Panc1 (cell line): Measurements from ENCODE around the gene FARS2.

ENCODE experiments used
- POLR2AphosphoS5 ChIP-seq: IDR thresholded peaks from 2 replicates; pipeline ENCODE4 v1.6.1; 2012; ENCODE audit warnings: mild to moderate bottlenecking, low read depth, low read length, moderate library complexity
- SIN3A ChIP-seq: IDR thresholded peaks from 2 replicates; pipeline ENCODE4 v1.6.1; 2012; ENCODE audit warnings: low read depth, mild to moderate bottlenecking, low read length, moderate library complexity, borderline replicate concordance; ENCODE audit not compliant: insufficient read depth
- TCF7L2 ChIP-seq: IDR thresholded peaks from 2 replicates; pipeline ENCODE4 v1.6.1; 2011; ENCODE audit warnings: mild to moderate bottlenecking, low read depth, low read length, inconsistent platforms
- TF ChIP-seq, protein P1 (sequence below): fragments of 450-650 bp; IDR thresholded peaks from 2 replicates; pipeline ENCODE4 v1.5.1; 2017; ENCODE audit warnings: mild to moderate bottlenecking
- TF ChIP-seq, protein P2 (sequence below), 2 experiments: IDR thresholded peaks; 2 replicates each; pipeline ENCODE4 v1.6.1; 2011 to 2012; ENCODE audit warnings: low read depth in 2 of 2, control low read depth in 1 of 2, low read length in 1 of 2, mild to moderate bottlenecking in 1 of 2, moderate library complexity in 1 of 2; ENCODE audit not compliant: insufficient read depth in 1 of 2

DNA sequence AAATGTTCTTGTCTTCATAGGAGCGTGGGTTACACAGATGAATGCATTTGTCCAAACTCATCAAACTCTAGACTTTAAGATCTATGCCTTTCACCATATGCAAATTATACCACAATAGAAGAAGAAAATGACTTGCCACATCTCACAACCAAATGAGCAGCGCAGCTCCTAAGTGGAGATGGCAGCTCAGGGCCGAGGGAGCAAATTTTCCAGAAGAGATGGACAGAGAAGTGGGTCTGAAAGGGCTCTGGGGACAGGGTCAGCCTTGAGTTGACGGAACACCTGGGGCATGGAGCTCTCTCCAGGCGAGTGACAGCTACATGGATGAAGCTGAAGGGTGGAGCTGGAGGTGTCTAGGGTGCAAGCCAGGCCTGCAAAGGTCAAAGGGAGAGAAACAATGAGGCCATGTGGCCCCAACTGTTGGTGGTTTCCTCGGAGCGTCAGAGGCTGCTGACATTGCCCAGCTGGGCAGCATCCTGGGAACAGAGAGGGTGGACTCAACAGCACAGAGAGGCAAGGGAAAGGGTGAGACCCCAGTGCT, 517.1 kb downstream of the FARS2 start:
- TF ChIP-seq, protein P1, sequence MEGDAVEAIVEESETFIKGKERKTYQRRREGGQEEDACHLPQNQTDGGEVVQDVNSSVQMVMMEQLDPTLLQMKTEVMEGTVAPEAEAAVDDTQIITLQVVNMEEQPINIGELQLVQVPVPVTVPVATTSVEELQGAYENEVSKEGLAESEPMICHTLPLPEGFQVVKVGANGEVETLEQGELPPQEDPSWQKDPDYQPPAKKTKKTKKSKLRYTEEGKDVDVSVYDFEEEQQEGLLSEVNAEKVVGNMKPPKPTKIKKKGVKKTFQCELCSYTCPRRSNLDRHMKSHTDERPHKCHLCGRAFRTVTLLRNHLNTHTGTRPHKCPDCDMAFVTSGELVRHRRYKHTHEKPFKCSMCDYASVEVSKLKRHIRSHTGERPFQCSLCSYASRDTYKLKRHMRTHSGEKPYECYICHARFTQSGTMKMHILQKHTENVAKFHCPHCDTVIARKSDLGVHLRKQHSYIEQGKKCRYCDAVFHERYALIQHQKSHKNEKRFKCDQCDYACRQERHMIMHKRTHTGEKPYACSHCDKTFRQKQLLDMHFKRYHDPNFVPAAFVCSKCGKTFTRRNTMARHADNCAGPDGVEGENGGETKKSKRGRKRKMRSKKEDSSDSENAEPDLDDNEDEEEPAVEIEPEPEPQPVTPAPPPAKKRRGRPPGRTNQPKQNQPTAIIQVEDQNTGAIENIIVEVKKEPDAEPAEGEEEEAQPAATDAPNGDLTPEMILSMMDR: no peak
- TF ChIP-seq POLR2AphosphoS5: no peak
- no peak for TF ChIP-seq SIN3A
- TF ChIP-seq, protein P2, sequence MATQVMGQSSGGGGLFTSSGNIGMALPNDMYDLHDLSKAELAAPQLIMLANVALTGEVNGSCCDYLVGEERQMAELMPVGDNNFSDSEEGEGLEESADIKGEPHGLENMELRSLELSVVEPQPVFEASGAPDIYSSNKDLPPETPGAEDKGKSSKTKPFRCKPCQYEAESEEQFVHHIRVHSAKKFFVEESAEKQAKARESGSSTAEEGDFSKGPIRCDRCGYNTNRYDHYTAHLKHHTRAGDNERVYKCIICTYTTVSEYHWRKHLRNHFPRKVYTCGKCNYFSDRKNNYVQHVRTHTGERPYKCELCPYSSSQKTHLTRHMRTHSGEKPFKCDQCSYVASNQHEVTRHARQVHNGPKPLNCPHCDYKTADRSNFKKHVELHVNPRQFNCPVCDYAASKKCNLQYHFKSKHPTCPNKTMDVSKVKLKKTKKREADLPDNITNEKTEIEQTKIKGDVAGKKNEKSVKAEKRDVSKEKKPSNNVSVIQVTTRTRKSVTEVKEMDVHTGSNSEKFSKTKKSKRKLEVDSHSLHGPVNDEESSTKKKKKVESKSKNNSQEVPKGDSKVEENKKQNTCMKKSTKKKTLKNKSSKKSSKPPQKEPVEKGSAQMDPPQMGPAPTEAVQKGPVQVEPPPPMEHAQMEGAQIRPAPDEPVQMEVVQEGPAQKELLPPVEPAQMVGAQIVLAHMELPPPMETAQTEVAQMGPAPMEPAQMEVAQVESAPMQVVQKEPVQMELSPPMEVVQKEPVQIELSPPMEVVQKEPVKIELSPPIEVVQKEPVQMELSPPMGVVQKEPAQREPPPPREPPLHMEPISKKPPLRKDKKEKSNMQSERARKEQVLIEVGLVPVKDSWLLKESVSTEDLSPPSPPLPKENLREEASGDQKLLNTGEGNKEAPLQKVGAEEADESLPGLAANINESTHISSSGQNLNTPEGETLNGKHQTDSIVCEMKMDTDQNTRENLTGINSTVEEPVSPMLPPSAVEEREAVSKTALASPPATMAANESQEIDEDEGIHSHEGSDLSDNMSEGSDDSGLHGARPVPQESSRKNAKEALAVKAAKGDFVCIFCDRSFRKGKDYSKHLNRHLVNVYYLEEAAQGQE (IDR thresholded peaks at IDR 0.05; ENCODE audit: insufficient read depth in 1 of 2, low read depth in 2 of 2, low read length in 1 of 2): no peak
- TF ChIP-seq TCF7L2: no peak
